ENCODE results near the gene SRRD. TPM values are rescaled to one million over a fixed set of nuclear protein-coding genes. Genes with fewer than 3 reads are reported as not detected.

The SRRD gene
- total RNA-seq, 4 donors from 2014 or later, result 3.0 to 11.4 (median 6.2) TPM

GRCh38 chr22:26517429-26517828, 33.8 kb downstream of the SRRD start:
- H3K36me3 ChIP-seq, result no peaks in the 10 kb centered on the region
- H3K9me3 ChIP-seq, result no peaks in the 10 kb centered on the region
- WGBS, 2 donors (ENCODE audit: low coverage in 1 of 2), result 95 to 97% methylated on average over 5 of the region's 5 CpGs
- in situ Hi-C loops (cut with MboI; ENCODE audit: low pct_ligation_motif_present in 1 of 4, low pct_unique_long_range_greater_than_20kb in 1 of 4, low sequenced_read_pairs in 3 of 4), result no loop called here
- TF ChIP-seq POLR2A (IDR thresholded peaks at IDR 0.05) (no peak), POLR2AphosphoS5 (IDR thresholded peaks at IDR 0.05) (no peak), EP300 (IDR thresholded peaks at IDR 0.05; ENCODE audit: low read depth) (no peak), CTCF (IDR thresholded peaks at IDR 0.05) (no peak)
- H3K4me1 ChIP-seq, result peaks cover 2 to 14% (median 11%) of the 10 kb centered on the region in 4 donors
- H3K27me3 ChIP-seq, result no peaks in the 10 kb centered on the region
- no peak for DNase-seq
- H3K4me3 ChIP-seq, result no peak overlapping the region
- no peak overlapping the region for H3K27ac ChIP-seq
- intact Hi-C loops (cut with DNase I; ENCODE audit: low total_unique reads), result no loop called here

- intact Hi-C loops (cut with DNase I; ENCODE audit: low total_unique reads), result no loop called here
- no peak overlapping the region for H3K4me3 ChIP-seq
- WGBS, 2 donors (ENCODE audit: low coverage in 1 of 2), result 96 to 100% methylated on average over 1 to 2 of the region's 2 CpGs
- no peak for DNase-seq
- H3K27ac ChIP-seq, result no peak overlapping the region
- H3K9me3 ChIP-seq, result no peaks in the 10 kb centered on the region
- H3K36me3 ChIP-seq, result no peaks in the 10 kb centered on the region
- no peak for TF ChIP-seq EP300 (IDR thresholded peaks at IDR 0.05; ENCODE audit: low read depth)
- TF ChIP-seq POLR2A (IDR thresholded peaks at IDR 0.05), result no peak
- H3K27me3 ChIP-seq, result no peaks in the 10 kb centered on the region
- in situ Hi-C loops (cut with MboI; ENCODE audit: low pct_ligation_motif_present in 1 of 4, low pct_unique_long_range_greater_than_20kb in 1 of 4, low sequenced_read_pairs in 3 of 4), result no loop called here
- H3K4me1 ChIP-seq, result no peaks in the 10 kb centered on the region
Measured at GRCh38 chr22:26522012-26522411, 38.3 kb downstream of the SRRD start.

- intact Hi-C loops (cut with DNase I; ENCODE audit: low total_unique reads), result no loop called here
- no peak for TF ChIP-seq CTCF (IDR thresholded peaks at IDR 0.05)
- Histone ChIP-seq H3K36me3 (peaks cover 0 to under 1% (median 0%) of the 10 kb centered on the region in 4 donors), H3K4me3 (no peak overlapping the region), H3K27ac (no peak overlapping the region), H3K9me3 (no peaks in the 10 kb centered on the region), H3K4me1 (no peaks in the 10 kb centered on the region), H3K27me3 (no peaks in the 10 kb centered on the region)
- in situ Hi-C loops (cut with MboI; ENCODE audit: low pct_ligation_motif_present in 1 of 4, low pct_unique_long_range_greater_than_20kb in 1 of 4, low sequenced_read_pairs in 3 of 4), result no loop called here
- no peak for DNase-seq
- 92 to 93% methylated on average over 3 to 4 of the region's 4 CpGs for WGBS, 2 donors (ENCODE audit: low coverage in 1 of 2)
Measured at GRCh38 chr22:26522592-26522991, 38.9 kb downstream of the SRRD start.

- Histone ChIP-seq H3K4me3 (no peak overlapping the region), H3K27ac (no peak overlapping the region), H3K36me3 (peaks cover 0 to 5% (median 0%) of the 10 kb centered on the region in 4 donors), H3K27me3 (no peaks in the 10 kb centered on the region), H3K9me3 (no peaks in the 10 kb centered on the region), H3K4me1 (no peaks in the 10 kb centered on the region)
- no peak for DNase-seq
- WGBS, 2 donors (ENCODE audit: low coverage in 1 of 2), result 86% methylated on average over 4 of the region's 4 CpGs; no CpG with 5 or more reads in 1 of the 2 donors
- in situ Hi-C loops (cut with MboI; ENCODE audit: low pct_ligation_motif_present in 1 of 4, low pct_unique_long_range_greater_than_20kb in 1 of 4, low sequenced_read_pairs in 3 of 4), result no loop called here
- intact Hi-C loops (cut with DNase I; ENCODE audit: low total_unique reads), result no loop called here
- TF ChIP-seq CTCF (IDR thresholded peaks at IDR 0.05) (no peak), POLR2A (IDR thresholded peaks at IDR 0.05) (no peak), EP300 (IDR thresholded peaks at IDR 0.05; ENCODE audit: low read depth) (no peak), POLR2AphosphoS5 (IDR thresholded peaks at IDR 0.05) (no peak)
Measured at GRCh38 chr22:26524870-26525269, 41.2 kb downstream of the SRRD start.

- Histone ChIP-seq H3K4me3 (no peak overlapping the region), H3K4me1 (no peaks in the 10 kb centered on the region), H3K27ac (no peak overlapping the region), H3K36me3 (peaks cover 0 to 5% (median 0%) of the 10 kb centered on the region in 4 donors), H3K27me3 (no peaks in the 10 kb centered on the region), H3K9me3 (no peaks in the 10 kb centered on the region)
- intact Hi-C loops (cut with DNase I; ENCODE audit: low total_unique reads), result no loop called here
- TF ChIP-seq POLR2A (IDR thresholded peaks at IDR 0.05), result no peak
- no peak for TF ChIP-seq EP300 (IDR thresholded peaks at IDR 0.05; ENCODE audit: low read depth)
- no peak for TF ChIP-seq CTCF (IDR thresholded peaks at IDR 0.05)
- TF ChIP-seq POLR2AphosphoS5 (IDR thresholded peaks at IDR 0.05), result no peak
- WGBS, 2 donors (ENCODE audit: low coverage in 1 of 2), result 82 to 89% methylated on average over 6 to 7 of the region's 7 CpGs
- in situ Hi-C loops (cut with MboI; ENCODE audit: low pct_ligation_motif_present in 1 of 4, low pct_unique_long_range_greater_than_20kb in 1 of 4, low sequenced_read_pairs in 3 of 4), result no loop called here
- no peak for DNase-seq
Measured at GRCh38 chr22:26525946-26526564, 42.4 kb downstream of the SRRD start.
